Activated CD8-positive, alpha-beta memory T cell treated with anti-CD3 and anti-CD28 coated beads, Interleukin-2, amount 50 U/mL, for 24 hours (primary cell): ENCODE results near the gene NATD1.
"Not testable (repeated sequence)": the region's sequence is repeated elsewhere in the genome, so short reads cannot be mapped to it uniquely, and the experiment has no call there.

Experiments
- DNase-seq: peaks from one replicate; pipeline ENCODE4 v3.0.0-alpha.2; 2020; ENCODE audit errors: extremely low read depth

NATD1 gene

DNA sequence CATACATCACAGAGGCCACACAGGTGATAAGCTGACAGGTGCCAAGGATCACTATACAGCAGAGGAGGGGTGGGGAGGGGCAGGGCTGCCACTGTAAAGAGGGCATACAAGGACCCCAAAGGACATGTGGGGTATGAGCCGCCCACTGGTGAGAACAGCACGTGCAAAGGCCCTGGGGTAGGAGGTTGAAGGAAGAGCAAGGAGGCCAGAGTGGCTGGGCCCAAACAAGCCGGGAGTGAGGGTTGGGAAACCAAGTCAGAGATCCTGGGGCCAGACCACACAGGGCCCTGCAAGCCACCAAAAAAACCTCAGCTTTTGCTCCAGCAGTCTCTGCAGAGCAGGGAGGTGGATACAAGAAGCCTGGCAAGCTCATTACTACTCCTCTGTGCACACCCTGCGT, 6.5 kb downstream of the NATD1 start:
- no peak for DNase-seq

- no peak for DNase-seq
Measured at GRCh38 chr17:21245639-21246084, 7.5 kb downstream of the NATD1 start.

- no peak for DNase-seq
Measured at GRCh38 chr17:21243516-21244303, 9.5 kb downstream of the NATD1 start.

DNA sequence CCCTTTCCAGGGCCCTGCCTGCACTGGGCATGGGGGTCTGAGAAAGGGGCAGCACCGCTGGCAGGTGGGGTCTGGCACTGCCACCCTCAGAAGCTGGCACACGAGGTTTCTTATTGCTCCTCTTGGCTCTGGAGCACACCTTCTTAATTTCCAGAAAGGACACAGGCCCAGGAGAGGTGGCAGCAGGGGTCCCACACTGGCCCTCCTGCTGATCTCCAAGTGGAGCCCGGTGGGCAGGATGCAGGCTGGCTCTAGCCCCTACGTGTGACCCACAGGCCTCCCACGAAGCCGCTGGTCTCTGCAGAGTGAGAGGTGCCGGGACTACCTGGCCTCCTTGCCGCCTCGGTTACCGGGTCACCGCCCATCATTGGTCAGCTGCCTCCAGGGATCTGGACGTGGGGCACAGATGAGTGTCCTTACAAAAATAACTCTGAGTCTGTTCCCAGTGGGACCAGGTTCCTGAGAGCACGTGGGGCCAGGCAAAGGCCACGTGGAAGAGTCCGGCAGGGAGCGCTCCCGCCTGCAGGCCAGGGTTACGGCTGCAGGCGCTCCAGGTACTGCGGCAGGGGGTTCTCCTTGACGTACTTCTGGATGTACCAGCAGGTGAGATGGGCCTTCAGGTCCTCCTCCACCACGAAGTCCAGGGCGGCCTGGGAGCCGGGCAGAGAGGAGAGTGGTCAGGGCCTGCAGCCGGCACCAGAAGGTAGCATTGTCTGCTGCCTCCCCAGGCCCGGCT, 10.3 kb downstream of the NATD1 start:
- no peak for DNase-seq

DNA sequence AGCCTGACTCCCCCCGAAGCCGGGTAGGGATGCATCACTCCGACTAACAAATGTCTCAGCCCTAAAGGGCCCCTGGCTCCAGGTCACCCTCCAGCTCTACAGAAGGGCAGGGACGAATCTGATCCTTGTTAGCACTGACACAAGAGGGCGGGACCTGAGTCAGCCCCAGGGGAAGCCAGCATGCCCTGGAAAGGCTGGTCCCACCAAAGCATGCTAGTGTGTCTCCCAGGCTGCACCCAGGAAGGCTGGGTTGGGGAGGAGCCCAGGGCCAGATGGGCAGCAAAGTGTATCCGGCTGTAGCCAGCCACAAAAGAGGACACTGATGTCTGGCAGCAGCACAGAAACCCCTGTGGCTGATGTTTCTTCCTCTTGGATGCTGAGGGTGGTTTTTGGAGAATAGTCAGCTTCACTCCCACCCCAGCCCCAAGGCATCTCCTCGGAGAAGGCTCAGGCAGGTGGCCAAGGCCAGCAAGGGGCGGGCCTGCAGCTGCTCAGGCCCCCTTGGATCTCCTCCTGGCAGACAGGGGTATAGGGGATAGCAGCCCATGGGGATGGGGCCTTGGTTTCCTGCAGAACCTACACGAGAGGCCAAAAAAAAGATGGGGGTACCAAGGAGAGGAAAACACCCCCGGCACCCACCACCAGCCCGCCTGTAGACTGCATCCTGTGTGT, 11.0 kb downstream of the NATD1 start:
- DNase-seq: no peak

GRCh38 chr17:21241564-21241963, 11.6 kb downstream of the NATD1 start:
- no peak for DNase-seq

- DNase-seq: no peak
Measured at GRCh38 chr17:21240369-21241055, 12.7 kb downstream of the NATD1 start.

DNA sequence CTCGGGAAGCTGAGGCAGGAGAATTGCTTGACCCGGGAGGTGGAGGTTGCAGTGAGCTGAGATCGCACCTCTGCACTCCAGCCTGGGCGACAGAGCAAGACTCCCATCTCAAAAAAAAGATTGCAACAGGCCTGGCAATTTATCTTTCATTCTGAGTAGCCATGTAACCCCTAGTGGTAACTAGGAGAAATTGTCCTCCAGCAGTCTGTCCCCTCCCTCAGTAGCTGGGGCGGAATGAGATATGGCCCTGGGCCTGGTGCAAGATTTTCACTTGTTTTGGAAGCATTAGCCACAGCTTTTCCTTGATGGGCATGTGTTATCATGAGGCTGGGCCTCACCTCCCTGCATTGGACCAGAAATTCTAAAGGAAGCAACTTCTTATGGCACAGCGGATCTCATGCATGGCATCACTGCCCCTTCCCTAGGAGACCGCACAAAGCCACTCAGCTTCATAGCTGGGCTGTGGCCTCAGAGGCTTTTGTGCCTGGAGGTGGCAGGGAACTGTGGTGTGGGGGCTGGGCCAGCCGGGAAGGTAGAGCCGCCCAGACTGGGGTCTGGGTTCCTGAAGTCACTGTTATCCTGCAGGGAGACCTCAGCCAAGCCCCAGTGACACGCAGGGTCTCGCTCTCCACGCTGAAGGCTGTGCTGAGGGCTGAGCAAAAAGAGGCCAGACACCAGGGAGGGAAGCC, 13.4 kb downstream of the NATD1 start:
- no peak for DNase-seq

DNA sequence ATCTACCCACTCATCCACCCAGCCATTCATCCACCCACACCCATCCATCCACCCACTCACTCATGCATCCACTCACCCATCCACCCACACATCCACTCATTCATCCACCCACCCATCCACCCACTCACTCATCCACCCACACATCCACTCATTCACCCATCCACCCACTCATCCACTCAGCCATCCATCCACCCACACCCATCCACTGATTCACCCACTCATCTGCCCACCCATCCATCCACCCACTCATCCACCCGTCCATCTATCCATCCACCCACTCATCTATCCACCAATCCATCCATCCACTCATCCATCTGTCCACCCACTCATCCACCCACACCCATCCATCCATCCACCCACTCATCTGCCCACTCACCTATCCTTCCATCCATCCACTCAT, 17.3 kb downstream of the NATD1 start:
- DNase-seq: no peak

DNA sequence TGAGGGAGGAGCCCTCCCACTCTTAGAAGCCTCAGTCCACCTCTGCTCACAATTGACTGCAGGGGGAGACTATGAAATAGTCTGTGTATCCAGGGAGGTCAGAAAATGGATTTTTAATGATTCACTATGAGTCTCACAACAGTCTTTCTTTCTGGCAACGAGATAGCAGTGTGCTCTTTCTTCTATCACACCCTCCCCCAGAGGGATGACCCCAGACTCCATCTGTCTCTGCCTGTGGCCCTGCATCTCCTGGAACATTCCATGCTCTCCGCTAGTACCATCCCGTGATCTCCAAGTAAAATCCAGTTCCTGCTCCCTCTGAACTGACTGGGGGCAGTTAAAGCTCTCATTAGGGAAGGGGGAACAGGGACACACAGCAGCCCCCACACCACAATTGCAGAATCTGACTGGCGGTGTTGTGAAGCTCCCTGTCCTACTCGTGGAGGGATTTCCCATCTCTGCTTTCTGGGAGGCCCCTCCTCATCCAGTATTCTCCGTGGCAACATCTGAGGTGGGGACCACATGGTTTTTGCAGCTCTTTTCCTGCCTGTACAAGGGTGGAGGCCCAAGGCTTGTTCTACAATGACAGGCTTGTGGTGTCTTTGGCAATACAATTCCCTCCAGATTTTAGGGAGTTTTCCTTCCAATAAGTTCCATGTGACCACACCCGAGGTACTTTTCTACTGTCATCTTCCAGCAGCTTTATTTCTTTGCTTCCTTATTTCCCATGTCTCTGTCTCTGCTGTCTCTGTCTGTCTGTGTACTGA, 19.4 kb downstream of the NATD1 start:
- no peak for DNase-seq

DNA sequence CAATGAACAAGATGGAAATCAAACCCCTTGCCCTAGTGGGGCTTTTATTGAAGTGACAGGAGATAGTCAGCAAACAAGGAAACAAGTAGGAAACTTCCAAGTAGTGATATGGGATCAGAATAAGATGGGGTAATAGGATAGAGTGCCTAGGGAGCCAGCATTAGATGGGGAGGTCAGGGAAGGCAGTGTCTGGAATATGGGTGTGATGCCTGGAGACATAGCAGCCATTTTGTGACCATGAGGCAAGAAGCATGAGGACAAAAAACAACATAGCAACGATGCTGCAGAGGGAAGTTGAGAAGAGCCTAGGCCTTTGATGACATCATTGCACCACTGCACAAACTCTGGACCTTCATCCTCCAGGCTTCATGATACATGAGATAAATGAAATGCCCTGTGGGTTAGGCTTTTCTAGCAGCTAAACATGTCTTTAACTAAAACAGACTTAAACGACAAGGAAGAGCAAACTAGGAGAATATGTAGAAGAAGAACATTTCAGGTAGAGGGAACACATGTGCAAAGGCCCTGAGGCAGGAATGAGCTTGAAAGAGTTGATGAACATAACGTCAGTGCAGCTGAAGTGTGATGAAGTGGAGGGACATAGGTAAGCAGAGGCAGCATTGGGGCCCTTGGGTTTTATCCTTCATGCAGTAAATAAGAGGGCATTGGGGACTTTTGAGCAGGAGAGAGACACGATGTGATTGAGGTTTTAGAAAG, 21.0 kb downstream of the NATD1 start:
- no peak for DNase-seq

DNA sequence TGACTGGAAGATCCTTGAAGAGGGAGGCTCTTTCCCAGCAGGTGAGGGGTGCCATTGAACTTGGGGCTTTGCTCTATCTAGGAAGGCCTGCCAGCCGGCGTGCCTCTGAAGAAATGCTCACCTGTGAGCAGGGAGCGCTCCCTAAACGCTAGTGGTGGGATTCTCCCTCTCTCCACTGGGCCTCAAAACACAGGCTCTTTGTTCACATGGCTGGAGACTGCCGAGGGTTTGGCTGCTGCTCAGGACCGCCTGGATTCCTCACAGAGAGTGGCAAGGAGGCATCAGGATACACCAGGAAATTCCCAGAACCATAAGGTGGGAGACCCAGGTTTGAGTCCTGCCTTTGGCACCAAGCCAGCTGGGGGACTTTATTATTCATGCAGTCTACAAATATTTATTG, 21.7 kb downstream of the NATD1 start:
- no peak for DNase-seq

DNA sequence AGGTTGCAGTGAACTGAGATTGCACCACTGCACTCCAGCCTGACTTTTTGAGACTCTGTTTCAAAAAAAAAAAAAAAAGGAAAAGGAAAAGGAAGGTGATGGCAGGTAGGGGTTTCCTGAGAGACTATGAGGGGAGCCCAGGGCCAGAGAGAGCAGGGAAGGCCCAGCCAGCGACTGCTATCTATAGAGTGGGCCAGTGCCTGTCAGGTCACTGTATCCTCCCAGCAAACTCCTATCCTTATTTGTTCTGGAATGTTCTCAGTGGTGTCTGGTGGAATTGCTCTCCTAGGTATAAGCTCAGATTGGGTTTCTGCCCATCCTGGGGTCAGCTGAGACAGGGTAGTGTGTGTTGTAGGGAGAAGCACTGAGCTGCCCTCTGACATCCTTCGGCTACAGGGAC, 24.4 kb downstream of the NATD1 start:
- no peak for DNase-seq

GRCh38 chr17:21228111-21228510, 25.1 kb downstream of the NATD1 start:
- no peak for DNase-seq

DNA sequence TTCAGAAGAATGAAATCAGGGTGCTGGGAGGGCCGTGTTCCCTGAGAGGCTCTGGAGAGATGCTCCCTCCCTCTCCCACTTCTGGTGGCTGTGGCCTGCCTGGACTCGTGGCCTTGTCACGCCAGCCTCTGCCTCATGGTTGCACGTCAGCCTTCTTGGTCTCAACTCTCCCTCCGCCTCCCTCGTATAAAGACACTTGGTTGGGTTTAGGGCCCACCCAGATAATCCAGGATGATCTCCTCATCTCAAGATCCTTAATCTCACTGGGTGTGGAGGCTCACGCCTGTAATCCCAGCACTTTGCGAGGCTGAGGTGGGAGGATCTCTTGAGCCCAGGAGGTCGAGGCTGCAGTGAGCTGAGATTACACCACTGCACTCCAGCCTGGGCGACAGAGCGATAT, 25.9 kb downstream of the NATD1 start:
- not testable (repeated sequence) for DNase-seq

DNA sequence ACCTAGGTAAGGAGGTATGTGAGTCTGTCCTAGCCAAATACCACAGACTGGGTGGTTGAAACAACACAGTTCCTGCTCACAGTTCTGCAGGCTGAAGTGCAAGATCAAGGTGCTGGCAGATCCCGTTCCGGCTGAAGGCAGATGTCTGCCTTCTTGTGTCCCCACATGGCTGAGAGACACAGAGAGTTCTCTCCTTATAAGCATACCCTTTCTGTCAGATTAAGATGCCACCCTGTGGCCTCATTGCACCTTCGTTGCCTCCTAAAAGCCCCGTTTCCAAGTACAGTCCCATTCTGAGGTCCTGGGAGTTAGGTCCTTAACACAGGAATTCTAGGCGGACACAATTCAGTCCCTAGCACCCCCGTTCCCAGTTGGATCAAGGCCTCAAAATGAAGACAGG, 30.1 kb downstream of the NATD1 start:
- DNase-seq: no peak

GRCh38 chr17:21218831-21219380, 34.3 kb downstream of the NATD1 start:
- DNase-seq: no peak

DNA sequence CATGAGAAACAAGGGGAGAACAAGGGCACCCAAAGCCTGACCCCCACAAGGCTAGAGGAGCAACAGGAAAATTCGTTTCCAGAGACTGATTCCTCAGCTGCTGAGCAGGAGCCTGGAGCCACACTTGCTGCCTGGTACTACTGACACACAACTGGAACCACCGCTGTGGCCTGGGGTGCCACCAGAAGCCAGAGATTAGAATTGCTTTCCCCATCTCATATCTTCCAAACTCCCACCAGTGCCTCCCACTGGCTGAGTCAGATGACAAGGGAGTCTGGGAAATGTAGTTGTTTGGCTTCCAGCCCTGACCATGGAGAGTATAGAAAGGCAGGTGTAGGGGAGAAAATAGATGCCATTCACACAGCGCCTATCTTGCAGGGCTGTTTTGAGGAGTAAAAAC, 35.1 kb downstream of the NATD1 start:
- DNase-seq: peak; percentile 12

DNA sequence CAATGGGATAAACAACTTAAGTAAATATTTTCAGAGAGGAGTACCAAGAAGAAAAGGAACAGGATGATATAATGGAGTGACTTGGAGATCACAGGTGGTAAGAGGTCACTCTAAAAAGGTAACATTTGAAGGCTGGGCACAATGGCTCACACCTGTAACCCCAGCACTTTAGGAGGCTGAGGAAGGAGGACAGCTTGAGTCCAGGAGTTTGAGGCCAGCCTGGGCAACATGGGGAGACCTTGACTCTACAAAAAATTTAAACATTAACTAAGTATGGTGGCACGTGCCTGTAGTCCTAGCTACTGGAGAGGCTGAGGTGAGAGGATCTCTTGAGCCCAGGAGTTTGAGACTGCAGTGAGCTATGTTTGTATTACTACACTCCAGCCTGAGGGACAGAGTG, 35.9 kb downstream of the NATD1 start:
- no peak for DNase-seq

GRCh38 chr17:21215935-21216334, 37.3 kb downstream of the NATD1 start:
- DNase-seq: no peak
